OCI-LY7 (cell line): Measurements from ENCODE around the gene RAB6B. TPM values are rescaled to one million over a fixed set of nuclear protein-coding genes. Genes with fewer than 3 reads are reported as not detected.

ENCODE experiments used
- BruUV-seq: library from RNA; stranded (reverse); fragments of 400-500 nt; replicated peaks from 2 replicates; lab custom pipeline; 2021; lab: Mats Ljungman, UMichigan
- CTCF ChIA-PET: fragments of 300-600 bp; sonication (Branson Sonifier 250); formaldehyde crosslinking; loops from one replicate; lab custom pipeline; 2022; ENCODE audit warnings: antibody characterized with exemption; ENCODE audit not compliant: unreplicated experiment; lab: Charles Lee
- POLR2A ChIA-PET: fragments of 300-600 bp; sonication (Branson Sonifier 250); formaldehyde crosslinking; loops from one replicate; lab custom pipeline; 2022; ENCODE audit warnings: antibody characterized with exemption; lab: Charles Lee
- DNase-seq: peaks from one replicate; pipeline ENCODE4 v3.0.0-alpha.2; 2015; ENCODE audit warnings: low spot score
- H2AFZ ChIP-seq: fragments of 200-600 bp; sonication (generic), shearing (Covaris generic); 2 replicates; pipeline ENCODE4 v1.6.1; 2014; ENCODE audit warnings: mild to moderate bottlenecking, antibody characterized with exemption, low read length, moderate library complexity
- H3K27ac ChIP-seq: fragments of 200-600 bp; sonication (generic); 2 replicates; pipeline ENCODE4 v1.5.1; 2014; ENCODE audit warnings: mixed run types, low read depth, mild to moderate bottlenecking, moderate library complexity, low read length, inconsistent platforms; ENCODE audit not compliant: poor library complexity, severe bottlenecking
- H3K36me3 ChIP-seq: fragments of 200-600 bp; sonication (generic); 2 replicates; pipeline ENCODE4 v1.6.1; 2014; ENCODE audit warnings: mild to moderate bottlenecking, antibody characterized with exemption, low read length, moderate library complexity, mixed read lengths; ENCODE audit not compliant: insufficient read depth
- H3K4me1 ChIP-seq: fragments of 200-600 bp; sonication (generic); 2 replicates; pipeline ENCODE4 v1.5.1; 2014; ENCODE audit warnings: mild to moderate bottlenecking, low read length; ENCODE audit not compliant: insufficient read depth, poor library complexity, severe bottlenecking
- H3K4me2 ChIP-seq: fragments of 200-600 bp; sonication (generic); 2 replicates; pipeline ENCODE4 v1.6.1; 2014; ENCODE audit warnings: mild to moderate bottlenecking, low read length
- H3K4me3 ChIP-seq: fragments of 200-600 bp; sonication (generic); 2 replicates; pipeline ENCODE4 v1.5.1; 2014; ENCODE audit warnings: mild to moderate bottlenecking, low read depth, low read length; ENCODE audit not compliant: poor library complexity, severe bottlenecking
- H3K79me2 ChIP-seq: fragments of 200-600 bp; sonication (generic); 2 replicates; pipeline ENCODE4 v1.6.1; 2016; ENCODE audit warnings: low read depth, mild to moderate bottlenecking, low read length, moderate library complexity, mixed read lengths; ENCODE audit not compliant: insufficient read depth
- H3K9me2 ChIP-seq: fragments of 200-600 bp; sonication (generic); 2 replicates; pipeline ENCODE4 v1.6.1; 2016; ENCODE audit warnings: mild to moderate bottlenecking, low read length, mixed read lengths; ENCODE audit not compliant: insufficient read depth
- H3K9me3 ChIP-seq: fragments of 200-600 bp; sonication (generic); 2 replicates; pipeline ENCODE4 v1.6.1; 2014; ENCODE audit warnings: mild to moderate bottlenecking, mixed run types, low read length, mixed read lengths
- H4K20me1 ChIP-seq: fragments of 200-600 bp; sonication (generic); 2 replicates; pipeline ENCODE4 v1.6.1; 2014; ENCODE audit warnings: mild to moderate bottlenecking, antibody characterized with exemption, low read length, moderate library complexity, mixed read lengths; ENCODE audit not compliant: insufficient read depth
- EZH2phosphoT487 ChIP-seq: fragments of 200-600 bp; sonication (generic); IDR thresholded peaks from 2 replicates; pipeline ENCODE4 v1.6.1; 2018; ENCODE audit warnings: low read depth, borderline replicate concordance, mild to moderate bottlenecking, mixed run types, antibody characterized with exemption, low read length, moderate library complexity, mixed read lengths
- intact Hi-C: fragments of 100-400 bp; cut with micrococcal nuclease; formaldehyde crosslinking; loops from one replicate; pipeline ENCODE4 v1.10.0; 2022; ENCODE audit not compliant: unreplicated experiment
- total RNA-seq, 2 experiments: library from RNA; depleted of rRNA in 1 of 2; stranded (reverse); fragments of >200 nt in 1 of 2; shearing (Covaris generic) in 1 of 2; gene quantifications; 2 replicates each; pipeline ENCODE4 v1.2.3, GENCODE V29; 2014 to 2022
- TF ChIP-seq, protein P1 (sequence below): fragments of 200-600 bp; sonication (generic); conservative IDR thresholded peaks from 2 replicates; pipeline ENCODE4 v1.5.1; 2014; ENCODE audit warnings: mild to moderate bottlenecking, antibody characterized with exemption, low read length, moderate library complexity, mixed read lengths

Gene RAB6B
- total RNA-seq, 2 experiments from 2014 or later = not detected

DNA sequence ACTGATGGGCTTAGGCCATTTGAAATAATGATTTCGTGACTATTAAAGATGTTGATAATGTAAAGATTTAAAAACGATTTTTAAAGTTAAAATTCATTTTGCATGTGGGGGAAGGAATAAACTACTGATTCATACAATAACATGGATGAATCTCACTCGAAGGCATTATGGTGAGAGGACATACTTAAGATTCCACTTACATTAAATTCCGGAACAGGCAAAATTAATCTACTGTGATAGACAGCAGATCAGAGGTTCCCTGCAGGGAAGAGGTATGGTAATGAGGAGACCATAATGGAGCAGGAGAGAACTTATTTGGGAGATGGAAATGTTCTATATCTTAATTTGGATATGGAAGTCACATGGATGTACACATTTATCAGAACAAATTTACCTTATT is 28.4 kb upstream of the RAB6B start:
- no peaks in the 10 kb centered on the region for H3K36me3 ChIP-seq
- H3K4me2 ChIP-seq = no peak overlapping the region
- no peaks in the 10 kb centered on the region for H3K9me3 ChIP-seq
- H3K9me2 ChIP-seq = no peaks in the 10 kb centered on the region
- H3K27ac ChIP-seq = no peak overlapping the region
- intact Hi-C loops = loop anchor here (10.0 kb wide), 2 partner anchors 259 to 1189 kb away; partner anchors contain the start of gene TOPBP1
- H2AFZ ChIP-seq = no peak overlapping the region
- ChIA-PET CTCF (no interaction called here), POLR2A (no interaction called here)
- H3K79me2 ChIP-seq = no peaks in the 10 kb centered on the region
- H3K4me3 ChIP-seq = no peak overlapping the region
- no peak for DNase-seq
- H3K4me1 ChIP-seq = no peaks in the 10 kb centered on the region
- H4K20me1 ChIP-seq = no peaks in the 10 kb centered on the region
- TF ChIP-seq, protein P1, sequence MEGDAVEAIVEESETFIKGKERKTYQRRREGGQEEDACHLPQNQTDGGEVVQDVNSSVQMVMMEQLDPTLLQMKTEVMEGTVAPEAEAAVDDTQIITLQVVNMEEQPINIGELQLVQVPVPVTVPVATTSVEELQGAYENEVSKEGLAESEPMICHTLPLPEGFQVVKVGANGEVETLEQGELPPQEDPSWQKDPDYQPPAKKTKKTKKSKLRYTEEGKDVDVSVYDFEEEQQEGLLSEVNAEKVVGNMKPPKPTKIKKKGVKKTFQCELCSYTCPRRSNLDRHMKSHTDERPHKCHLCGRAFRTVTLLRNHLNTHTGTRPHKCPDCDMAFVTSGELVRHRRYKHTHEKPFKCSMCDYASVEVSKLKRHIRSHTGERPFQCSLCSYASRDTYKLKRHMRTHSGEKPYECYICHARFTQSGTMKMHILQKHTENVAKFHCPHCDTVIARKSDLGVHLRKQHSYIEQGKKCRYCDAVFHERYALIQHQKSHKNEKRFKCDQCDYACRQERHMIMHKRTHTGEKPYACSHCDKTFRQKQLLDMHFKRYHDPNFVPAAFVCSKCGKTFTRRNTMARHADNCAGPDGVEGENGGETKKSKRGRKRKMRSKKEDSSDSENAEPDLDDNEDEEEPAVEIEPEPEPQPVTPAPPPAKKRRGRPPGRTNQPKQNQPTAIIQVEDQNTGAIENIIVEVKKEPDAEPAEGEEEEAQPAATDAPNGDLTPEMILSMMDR = no peak
- TF ChIP-seq EZH2phosphoT487 = no peak
- BruUV-seq = no TSS peak

DNA sequence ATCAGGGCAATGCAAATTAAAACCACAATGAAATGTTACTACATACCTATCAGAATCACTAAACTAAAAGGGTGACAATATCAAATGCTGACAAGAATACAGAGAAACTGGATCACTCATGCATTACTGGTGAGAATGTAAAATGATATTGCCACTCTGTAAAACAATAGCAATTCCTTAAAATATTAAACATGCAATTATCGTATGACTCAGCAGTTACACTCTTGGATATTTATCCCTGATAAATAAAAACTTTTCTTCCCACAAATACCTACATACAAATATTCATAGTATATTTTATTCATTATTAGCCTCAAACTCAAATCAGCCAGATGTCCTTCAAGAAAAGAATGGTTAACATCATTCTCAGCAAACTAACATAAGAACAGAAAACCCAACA is 25.9 kb upstream of the RAB6B start:
- intact Hi-C loops = loop anchor here (10.0 kb wide), 2 partner anchors 257 to 1187 kb away; partner anchors contain the start of gene TOPBP1

DNA sequence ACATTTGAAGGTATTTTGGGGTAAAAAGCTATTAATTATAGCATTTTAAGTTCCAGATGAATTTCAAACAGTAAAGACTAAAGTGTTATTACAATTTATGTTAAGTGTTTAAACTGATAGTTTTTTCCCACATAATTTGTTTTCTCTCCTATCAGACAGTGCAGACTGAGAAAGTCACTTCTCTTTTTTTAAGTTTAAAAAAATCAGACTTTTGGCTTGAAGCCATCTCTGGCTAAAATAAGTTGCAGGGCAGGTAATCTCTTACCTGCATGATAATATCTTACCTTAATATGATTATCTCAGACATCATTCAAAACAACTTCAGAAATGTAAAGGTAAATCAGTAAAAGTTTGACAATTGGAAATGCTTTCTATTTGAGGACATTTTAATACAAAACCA is 21.5 kb upstream of the RAB6B start:
- no peaks in the 10 kb centered on the region for H3K9me2 ChIP-seq
- H3K36me3 ChIP-seq = no peaks in the 10 kb centered on the region
- no peaks in the 10 kb centered on the region for H3K79me2 ChIP-seq
- H3K27ac ChIP-seq = no peak overlapping the region
- POLR2A ChIA-PET = interaction anchor here (0.6 kb wide), 1 partner anchor 1782 kb away, joined by 3 read pairs; no protein-coding TSS in a partner anchor
- intact Hi-C loops = no loop called here
- TF ChIP-seq EZH2phosphoT487 = no peak
- TF ChIP-seq, protein P1 = no peak
- no peak overlapping the region for H3K4me2 ChIP-seq
- BruUV-seq = no TSS peak
- H4K20me1 ChIP-seq = no peaks in the 10 kb centered on the region
- CTCF ChIA-PET = no interaction called here
- 0 out of 2 replicates have a peak, but pooled peaks cover 5% of the 10 kb centered on the region for H3K9me3 ChIP-seq
- H3K4me1 ChIP-seq = no peaks in the 10 kb centered on the region
- DNase-seq = no peak
- H2AFZ ChIP-seq = no peak overlapping the region
- H3K4me3 ChIP-seq = no peak overlapping the region

More for the DNA sequence above, 25.9 kb upstream of the RAB6B start:
- TF ChIP-seq, protein P1 = no peak
- no peak for TF ChIP-seq EZH2phosphoT487
- H3K4me1 ChIP-seq = no peaks in the 10 kb centered on the region
- no peak for DNase-seq
- no TSS peak for BruUV-seq
- H3K9me3 ChIP-seq = 0 out of 2 replicates have a peak, but pooled peaks cover 5% of the 10 kb centered on the region
- H2AFZ ChIP-seq = no peak overlapping the region
- H3K27ac ChIP-seq = no peak overlapping the region
- no peaks in the 10 kb centered on the region for H4K20me1 ChIP-seq
- no peaks in the 10 kb centered on the region for H3K79me2 ChIP-seq
- POLR2A ChIA-PET = no interaction called here
- H3K4me2 ChIP-seq = no peak overlapping the region
- no peak overlapping the region for H3K4me3 ChIP-seq
- CTCF ChIA-PET = no interaction called here
- H3K9me2 ChIP-seq = no peaks in the 10 kb centered on the region
- no peaks in the 10 kb centered on the region for H3K36me3 ChIP-seq
